GM19240 (cell line): ENCODE measurements around the gene MMP10.
A peak's percentile ranks its signal among the peaks of the same experiment; 100 is the strongest.

Source experiments
- DNase-seq: peaks from one replicate; pipeline ENCODE4 v3.0.0; 2011; ENCODE audit warnings: low spot score; ENCODE audit not compliant: insufficient read length

The MMP10 gene

GRCh38 chr11:102780491-102780918 is at the start of gene MMP10:
Gene MMP10, minus strand, starts transcription at chr11:102780628. Its CDS starts 37 bp downstream, at chr11:102780591.
- no peak for DNase-seq

- DNase-seq, result no peak
Measured at GRCh38 chr11:102829316-102830000, 49.0 kb upstream of the MMP10 start.

GRCh38 chr11:102824556-102824955 is 44.1 kb upstream of the MMP10 start:
- no peak for DNase-seq

DNA sequence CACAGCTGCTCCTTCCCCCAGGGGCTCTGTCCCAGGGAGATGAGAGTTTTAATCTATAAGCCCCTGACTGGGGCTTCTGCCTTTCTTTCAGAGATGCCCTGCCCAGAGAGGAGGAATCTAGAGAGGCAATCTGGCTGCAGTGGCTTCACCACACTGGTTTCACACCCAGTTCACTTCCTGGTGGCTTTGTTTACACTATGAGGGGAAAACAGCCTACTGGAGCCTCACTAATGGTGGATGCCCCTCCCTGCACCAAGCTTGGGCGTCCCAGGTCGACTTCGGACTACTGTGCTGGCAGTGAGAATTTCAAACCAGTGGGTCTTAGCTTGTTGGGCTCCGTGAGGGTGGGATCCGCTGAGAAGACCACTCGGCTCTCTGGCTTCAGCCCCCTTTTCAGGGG is 39.1 kb upstream of the MMP10 start:
- no peak for DNase-seq

DNA sequence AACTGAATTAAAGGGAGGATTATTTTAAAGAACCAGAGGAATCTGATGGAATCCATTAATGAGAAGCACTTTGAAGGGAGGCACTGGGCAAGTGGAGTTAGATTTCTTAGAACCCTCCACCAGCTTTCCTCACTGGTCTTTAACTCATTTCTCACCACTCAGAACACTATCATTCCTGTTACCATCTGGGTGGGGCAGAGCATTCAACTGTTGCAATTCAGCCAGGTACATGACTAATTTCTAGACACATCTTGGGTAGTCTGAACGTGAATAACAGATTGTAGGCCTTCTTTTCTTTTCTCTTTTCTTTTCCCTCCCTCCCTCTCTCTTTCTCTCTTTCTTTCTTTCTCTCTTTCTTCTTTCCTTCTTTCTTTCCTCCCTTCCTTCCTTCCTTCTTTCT is 33.1 kb upstream of the MMP10 start:
- DNase-seq, result no peak

GRCh38 chr11:102812188-102812587 is 31.8 kb upstream of the MMP10 start:
- DNase-seq, result no peak

DNA sequence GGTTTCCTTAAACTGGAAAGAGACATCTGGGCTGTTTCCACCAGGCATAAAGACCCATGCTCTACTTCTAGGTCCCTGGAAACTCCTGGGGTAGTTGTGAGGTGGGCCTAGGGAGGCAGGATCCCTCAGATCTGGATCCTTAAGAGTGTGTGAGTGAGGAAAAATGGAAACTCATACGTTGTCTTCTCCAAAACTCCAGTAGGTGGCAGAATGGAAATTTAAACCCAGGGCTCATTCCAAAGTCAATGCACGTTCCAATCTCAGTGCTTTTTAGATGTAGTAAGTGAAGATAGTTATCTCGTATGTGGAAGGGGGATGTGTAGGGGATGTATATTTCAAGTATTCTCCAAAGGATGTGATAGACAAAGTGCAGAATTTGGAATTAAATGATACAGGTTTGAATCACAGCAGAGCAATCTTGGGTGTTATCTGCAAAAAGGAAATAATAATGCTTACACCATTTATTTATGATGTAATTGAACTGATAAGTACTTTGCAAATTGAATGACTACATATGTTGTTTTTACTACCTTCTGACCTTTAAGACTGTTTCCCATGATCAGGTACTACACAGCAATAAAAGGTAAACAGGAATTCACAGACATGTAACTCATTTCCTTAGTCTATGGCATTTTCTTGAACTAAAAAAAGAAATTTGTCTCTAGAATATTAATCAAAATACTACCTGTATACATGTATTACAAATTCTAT is 30.7 kb upstream of the MMP10 start:
- no peak for DNase-seq

- no peak for DNase-seq
Measured at GRCh38 chr11:102809971-102810370, 29.5 kb upstream of the MMP10 start.

GRCh38 chr11:102807921-102808320 is 27.5 kb upstream of the MMP10 start:
- DNase-seq, result no peak

- no peak for DNase-seq
Measured at GRCh38 chr11:102806296-102806695, 25.9 kb upstream of the MMP10 start.

DNA sequence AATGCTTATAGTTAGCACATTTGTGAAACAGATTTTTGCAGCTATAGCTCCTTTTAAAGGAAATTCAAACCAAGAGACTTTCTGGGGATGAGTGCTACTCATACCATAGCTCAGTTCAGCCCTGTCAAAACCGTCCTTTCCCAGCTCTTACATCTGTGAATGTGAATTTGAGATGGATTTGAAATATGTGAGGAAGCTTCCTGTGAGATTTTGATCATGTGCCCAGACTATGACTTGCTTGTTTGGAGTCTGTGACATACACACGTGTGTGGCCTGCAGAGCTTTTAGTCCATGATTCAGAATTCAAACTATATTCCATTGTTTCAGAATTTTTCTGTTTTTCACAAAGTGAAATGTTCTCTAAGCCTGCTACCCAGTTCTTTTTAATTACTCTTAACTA is 21.9 kb upstream of the MMP10 start:
- DNase-seq, result no peak

DNA sequence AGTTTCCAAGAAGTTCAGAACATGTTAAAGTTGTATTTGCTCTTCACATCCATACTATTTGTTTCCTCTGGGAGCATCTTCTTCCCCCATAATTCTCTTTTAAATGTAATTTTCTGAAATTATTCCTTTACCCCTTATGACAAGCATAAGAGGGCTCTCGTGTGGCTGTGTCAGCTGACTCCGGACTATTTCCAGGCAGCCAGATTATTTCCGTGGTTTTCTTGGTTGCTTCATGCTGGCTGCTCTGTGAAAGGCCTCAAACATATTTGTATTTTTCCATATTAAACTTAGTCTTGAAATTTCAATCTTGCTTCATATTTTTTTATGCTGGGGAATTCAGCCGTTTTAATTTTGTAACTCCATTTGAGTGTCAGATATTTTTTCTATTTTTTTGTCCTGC is 20.3 kb upstream of the MMP10 start:
- DNase-seq, result no peak

DNA sequence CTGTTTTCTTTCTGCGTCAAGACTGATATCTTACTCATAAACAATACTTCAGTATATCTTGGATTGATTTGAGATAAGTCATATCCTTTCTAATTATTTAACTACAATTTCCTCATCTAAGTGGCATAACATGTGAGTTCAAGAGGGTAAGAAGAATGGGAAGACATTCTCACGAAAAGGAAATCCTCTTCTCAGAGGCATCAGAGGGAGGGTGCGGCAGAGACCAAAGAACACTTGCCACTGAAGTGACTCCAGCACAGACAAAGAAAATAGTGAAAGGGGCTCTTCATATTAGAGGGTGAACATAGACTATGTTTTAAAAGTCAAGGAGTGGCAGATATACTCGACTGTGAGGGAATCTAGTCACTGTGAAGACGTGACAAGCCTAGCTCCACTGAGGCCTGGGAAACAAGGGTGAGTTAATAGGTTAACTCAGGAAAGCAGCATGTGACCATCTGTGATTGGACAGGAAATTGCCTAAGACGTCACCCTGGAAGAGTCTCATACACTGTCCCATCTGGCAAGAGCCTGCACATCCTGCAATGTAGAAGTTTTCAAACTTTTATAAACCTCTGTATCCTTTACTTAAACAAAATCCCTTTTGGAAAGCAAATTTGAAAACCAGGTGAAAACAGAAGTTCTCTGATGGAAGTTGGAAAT is 19.4 kb upstream of the MMP10 start:
- no peak for DNase-seq

DNA sequence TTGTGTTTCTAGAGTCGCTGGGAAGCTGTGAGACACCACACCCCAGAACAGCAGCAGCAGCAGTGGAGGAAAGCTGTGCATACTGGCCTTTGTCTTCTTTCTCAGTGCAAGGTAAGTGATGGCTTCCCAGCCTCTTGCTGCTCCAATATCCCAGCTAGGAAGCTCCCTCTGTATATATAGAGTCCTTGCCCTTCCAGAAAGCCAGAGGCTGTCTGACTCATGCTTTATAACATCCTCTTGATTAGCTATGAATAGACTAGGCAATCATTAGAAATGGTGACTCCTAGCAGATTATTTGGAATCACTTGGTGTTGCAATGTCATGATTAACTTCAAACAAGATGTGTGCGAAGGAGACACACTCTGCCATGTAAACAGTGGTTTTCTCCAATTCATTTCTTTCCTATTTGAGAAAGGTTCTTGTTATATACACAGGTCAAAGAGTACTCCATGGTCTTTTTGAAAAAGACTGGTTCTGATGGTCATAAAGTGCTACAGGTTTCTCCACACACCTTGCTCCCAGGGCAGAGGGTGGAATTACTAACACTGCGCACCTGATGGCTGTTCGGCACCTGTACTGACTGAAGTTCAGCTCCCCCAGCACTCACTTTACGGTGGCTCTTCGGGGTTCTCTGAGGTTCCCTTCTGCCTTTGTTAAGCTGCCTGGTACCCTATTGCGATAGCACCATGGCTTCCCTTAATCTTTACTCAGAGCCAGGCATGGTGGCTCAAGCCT is 17.8 kb upstream of the MMP10 start, which contains the start of gene MMP1:
Gene MMP1 (minus strand): TSS at position 149 of the 735 bp plus-strand sequence. CDS start 68 bp downstream, at position 81.
- no peak for DNase-seq

DNA sequence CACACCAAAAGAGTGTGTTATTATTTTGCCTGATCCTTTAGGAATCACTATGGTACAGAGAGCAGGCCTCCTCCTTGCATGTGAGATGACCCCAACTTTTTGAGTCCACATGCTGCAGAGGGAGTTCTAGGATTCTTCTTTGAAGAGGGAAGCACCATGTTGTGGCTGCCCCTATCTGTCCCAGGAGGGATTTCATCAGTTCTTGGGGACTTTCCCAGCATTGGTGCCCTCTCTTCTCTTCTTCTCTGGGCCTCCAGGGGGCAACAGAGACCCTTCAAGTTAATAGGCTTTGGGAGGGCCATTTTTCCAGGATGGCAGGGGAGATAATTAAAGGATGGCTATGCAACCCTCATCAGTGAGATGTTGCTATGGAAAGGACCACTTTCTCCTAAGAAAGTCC is 14.0 kb upstream of the MMP10 start:
- peak; percentile 6 for DNase-seq

- DNase-seq, result no peak
Measured at GRCh38 chr11:102793677-102794290, 13.4 kb upstream of the MMP10 start.

GRCh38 chr11:102792604-102793003 is 12.2 kb upstream of the MMP10 start:
- DNase-seq, result no peak

DNA sequence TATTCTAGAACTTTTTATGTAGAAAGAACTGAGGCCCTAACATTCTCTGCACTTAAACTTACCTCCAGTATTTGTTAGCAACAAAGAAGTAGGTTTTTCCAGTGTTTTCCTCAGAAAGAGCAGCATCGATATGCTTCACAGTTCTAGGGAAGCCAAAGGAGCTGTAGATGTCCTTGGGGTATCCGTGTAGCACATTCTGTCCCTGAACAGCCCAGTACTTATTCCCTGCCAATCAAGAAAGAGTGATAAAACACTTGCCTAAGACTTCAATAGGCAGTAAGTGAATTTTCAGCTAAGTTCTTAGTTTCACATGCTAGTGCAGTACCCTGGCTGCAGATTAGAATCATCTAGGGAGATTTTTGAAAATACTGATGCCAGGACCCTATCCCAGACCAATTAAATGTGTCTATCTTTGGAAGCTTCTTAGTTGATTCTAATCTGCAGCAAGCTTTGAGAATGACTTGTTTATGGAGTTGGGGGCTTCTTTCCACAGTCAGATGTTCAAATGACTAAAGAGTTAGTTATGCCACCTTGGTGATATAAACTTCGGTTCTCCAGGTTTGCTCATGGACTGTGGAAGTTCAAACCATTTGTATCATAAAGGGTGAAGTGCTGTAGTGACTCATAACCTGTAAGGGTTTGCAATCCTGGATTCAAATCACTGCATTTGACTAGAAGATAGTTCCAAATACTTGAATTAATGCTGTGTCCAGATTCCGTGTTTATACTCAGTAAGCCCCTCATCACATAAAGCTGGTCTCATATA is 11.0 kb upstream of the MMP10 start:
- DNase-seq, result no peak

GRCh38 chr11:102788334-102788995 is 8.0 kb upstream of the MMP10 start:
- DNase-seq, result no peak

DNA sequence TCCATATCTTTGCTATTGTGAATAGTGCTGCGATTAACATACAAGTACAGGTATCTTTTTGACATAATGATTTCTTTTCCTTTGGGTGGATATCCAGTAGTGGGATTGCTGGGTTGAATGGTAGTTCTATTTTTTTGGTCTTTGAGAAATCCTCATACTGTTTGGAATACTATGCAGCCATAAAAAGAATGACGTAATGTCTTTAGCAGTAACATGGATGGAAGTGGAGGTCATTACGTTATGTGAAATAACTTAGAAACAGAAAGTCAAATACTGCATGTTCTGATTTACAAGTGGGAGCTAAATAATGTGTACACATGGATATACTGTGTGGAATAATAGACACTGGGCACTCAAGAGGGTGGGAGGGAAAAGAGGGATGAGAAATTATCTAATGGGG is 4.0 kb upstream of the MMP10 start:
- no peak for DNase-seq
